BLaER1 (cell line): ENCODE results near the gene PPM1B.
"Not testable (repeated sequence)": the region's sequence is repeated elsewhere in the genome, so short reads cannot be mapped to it uniquely, and the experiment has no call there.

ENCODE experiments used
- H3K27ac ChIP-seq: shearing (Covaris generic); formaldehyde crosslinking; 2 replicates; pipeline ENCODE4 v1.8.1; 2022
- H3K27me3 ChIP-seq: shearing (Covaris generic); formaldehyde crosslinking; 2 replicates; pipeline ENCODE4 v1.8.1; 2022
- H3K36me3 ChIP-seq: shearing (Covaris generic); formaldehyde crosslinking; 2 replicates; pipeline ENCODE4 v1.8.1; 2022
- H3K4me1 ChIP-seq: shearing (Covaris generic); formaldehyde crosslinking; 2 replicates; pipeline ENCODE4 v1.8.1; 2022
- H3K4me2 ChIP-seq: shearing (Covaris generic); formaldehyde crosslinking; 2 replicates; pipeline ENCODE4 v1.8.1; 2022
- H3K4me3 ChIP-seq: shearing (Covaris generic); formaldehyde crosslinking; 2 replicates; pipeline ENCODE4 v1.8.1; 2022
- H3K9ac ChIP-seq: shearing (Covaris generic); formaldehyde crosslinking; 2 replicates; pipeline ENCODE4 v1.8.1; 2022
- H3K9me3 ChIP-seq: shearing (Covaris generic); formaldehyde crosslinking; 2 replicates; pipeline ENCODE4 v1.8.1; 2022
- H4K20me1 ChIP-seq: shearing (Covaris generic); formaldehyde crosslinking; 2 replicates; pipeline ENCODE4 v1.8.1; 2022
- Cebpa-rat ChIP-seq: shearing (Covaris generic); IDR thresholded peaks from 2 replicates; pipeline ENCODE4 v1.8.1; 2022

PPM1B gene

GRCh38 chr2:44244135-44244871, 75.6 kb downstream of the PPM1B start:
- H3K36me3 ChIP-seq = no peaks in the 10 kb centered on the region
- H3K27ac ChIP-seq = no peak overlapping the region
- H3K4me1 ChIP-seq = peaks cover 5% of the 10 kb centered on the region; the same call in 1 of the 2 replicates
- no peak overlapping the region for H3K4me3 ChIP-seq
- H3K9me3 ChIP-seq = no peaks in the 10 kb centered on the region
- H4K20me1 ChIP-seq = no peaks in the 10 kb centered on the region
- H3K4me2 ChIP-seq = peak overlapping the region; percentile 80
- H3K9ac ChIP-seq = no peak overlapping the region
- TF ChIP-seq Cebpa-rat = no peak
- H3K27me3 ChIP-seq = no peaks in the 10 kb centered on the region

- no peak overlapping the region for H3K27ac ChIP-seq
- no peak overlapping the region for H3K4me2 ChIP-seq
- H3K9ac ChIP-seq = no peak overlapping the region
- H3K36me3 ChIP-seq = no peaks in the 10 kb centered on the region
- H3K4me1 ChIP-seq = peaks cover 5% of the 10 kb centered on the region; the same call in 1 of the 2 replicates
- no peak for TF ChIP-seq Cebpa-rat
- no peaks in the 10 kb centered on the region for H4K20me1 ChIP-seq
- H3K27me3 ChIP-seq = no peaks in the 10 kb centered on the region
- H3K9me3 ChIP-seq = no peaks in the 10 kb centered on the region
- no peak overlapping the region for H3K4me3 ChIP-seq
Measured at GRCh38 chr2:44245083-44245861, 76.6 kb downstream of the PPM1B start.

GRCh38 chr2:44246436-44246835, 77.8 kb downstream of the PPM1B start:
- no peak overlapping the region for H3K4me2 ChIP-seq
- no peak overlapping the region for H3K4me3 ChIP-seq
- TF ChIP-seq Cebpa-rat = no peak
- no peaks in the 10 kb centered on the region for H4K20me1 ChIP-seq
- no peaks in the 10 kb centered on the region for H3K36me3 ChIP-seq
- no peak overlapping the region for H3K27ac ChIP-seq
- peaks cover 5% of the 10 kb centered on the region; the same call in 1 of the 2 replicates for H3K4me1 ChIP-seq
- H3K27me3 ChIP-seq = no peaks in the 10 kb centered on the region
- H3K9ac ChIP-seq = no peak overlapping the region
- H3K9me3 ChIP-seq = peaks cover 2% of the 10 kb centered on the region; the same call in 1 of the 2 replicates

GRCh38 chr2:44246840-44247369, 78.2 kb downstream of the PPM1B start:
- Histone ChIP-seq H3K4me1 (peaks cover 5% of the 10 kb centered on the region; the same call in 1 of the 2 replicates), H4K20me1 (no peaks in the 10 kb centered on the region), H3K4me2 (no peak overlapping the region), H3K27me3 (no peaks in the 10 kb centered on the region), H3K4me3 (no peak overlapping the region), H3K9me3 (peaks cover 7% of the 10 kb centered on the region), H3K36me3 (no peaks in the 10 kb centered on the region), H3K9ac (no peak overlapping the region), H3K27ac (no peak overlapping the region)
- no peak for TF ChIP-seq Cebpa-rat

- no peak overlapping the region for H3K4me2 ChIP-seq
- peaks cover 5% of the 10 kb centered on the region; the same call in 1 of the 2 replicates for H3K4me1 ChIP-seq
- H3K36me3 ChIP-seq = no peaks in the 10 kb centered on the region
- no peaks in the 10 kb centered on the region for H4K20me1 ChIP-seq
- no peak overlapping the region for H3K4me3 ChIP-seq
- H3K27ac ChIP-seq = no peak overlapping the region
- H3K27me3 ChIP-seq = no peaks in the 10 kb centered on the region
- H3K9me3 ChIP-seq = peaks cover 17% of the 10 kb centered on the region
- H3K9ac ChIP-seq = no peak overlapping the region
- TF ChIP-seq Cebpa-rat = no peak
Measured at GRCh38 chr2:44247924-44248323, 79.2 kb downstream of the PPM1B start.

GRCh38 chr2:44249269-44249668, 80.6 kb downstream of the PPM1B start:
- not testable (repeated sequence) for H3K36me3 ChIP-seq, H4K20me1 ChIP-seq, H3K4me3 ChIP-seq, H3K27me3 ChIP-seq, H3K4me2 ChIP-seq, H3K27ac ChIP-seq, H3K9ac ChIP-seq, H3K4me1 ChIP-seq
- H3K9me3 ChIP-seq = peaks cover 25% of the 10 kb centered on the region

- Histone ChIP-seq H3K4me3 (no peak overlapping the region), H3K27me3 (no peaks in the 10 kb centered on the region), H3K4me1 (no peaks in the 10 kb centered on the region), H3K4me2 (no peak overlapping the region), H3K36me3 (no peaks in the 10 kb centered on the region), H3K9ac (no peak overlapping the region), H4K20me1 (no peaks in the 10 kb centered on the region), H3K9me3 (peaks cover 25% of the 10 kb centered on the region), H3K27ac (no peak overlapping the region)
- no peak for TF ChIP-seq Cebpa-rat
Measured at GRCh38 chr2:44250376-44250775, 81.7 kb downstream of the PPM1B start.

GRCh38 chr2:44254023-44254422, 85.3 kb downstream of the PPM1B start:
- Histone ChIP-seq H3K9ac (no peak overlapping the region), H3K4me3 (no peak overlapping the region), H3K27me3 (no peaks in the 10 kb centered on the region), H3K9me3 (peaks cover 25% of the 10 kb centered on the region), H3K4me2 (no peak overlapping the region), H3K4me1 (no peaks in the 10 kb centered on the region), H3K36me3 (no peaks in the 10 kb centered on the region), H3K27ac (no peak overlapping the region), H4K20me1 (no peaks in the 10 kb centered on the region)
- TF ChIP-seq Cebpa-rat = no peak

GRCh38 chr2:44255704-44256103, 87.0 kb downstream of the PPM1B start:
- H3K4me3 ChIP-seq, H3K27ac ChIP-seq, H3K36me3 ChIP-seq, H4K20me1 ChIP-seq, H3K27me3 ChIP-seq, H3K4me1 ChIP-seq, H3K9ac ChIP-seq, H3K4me2 ChIP-seq: not testable (repeated sequence)
- peaks cover 25% of the 10 kb centered on the region for H3K9me3 ChIP-seq

GRCh38 chr2:44257802-44258201, 89.1 kb downstream of the PPM1B start:
- not testable (repeated sequence) for H3K36me3 ChIP-seq, H4K20me1 ChIP-seq, H3K9me3 ChIP-seq, H3K9ac ChIP-seq, H3K4me1 ChIP-seq, H3K27ac ChIP-seq, H3K4me3 ChIP-seq, H3K4me2 ChIP-seq, H3K27me3 ChIP-seq
